ENCODE measurements around the gene PCDHA12. TPM values are rescaled to one million over a fixed set of nuclear protein-coding genes. Genes with fewer than 3 reads are reported as not detected.

The PCDHA12 gene
- total RNA-seq, 1 experiment from 2014 or later: not detected

Other genes starting within 250 kb of the PCDHA12 start
- gene CD14, start 242.1 kb upstream of the PCDHA12 start, total RNA-seq (2021; ENCODE audit: unreplicated experiment): 0.42 TPM
- gene TMCO6, start 235.9 kb upstream of the PCDHA12 start, total RNA-seq (2021; ENCODE audit: unreplicated experiment): 28.0 TPM
- gene NDUFA2, start 227.7 kb upstream of the PCDHA12 start, total RNA-seq (2021; ENCODE audit: unreplicated experiment): 68.3 TPM
- 96.6 TPM for gene IK, start 227.5 kb upstream of the PCDHA12 start, total RNA-seq (2021; ENCODE audit: unreplicated experiment)
- gene WDR55, start 210.4 kb upstream of the PCDHA12 start, total RNA-seq (2021; ENCODE audit: unreplicated experiment): 37.2 TPM
- gene DND1, start 201.7 kb upstream of the PCDHA12 start, total RNA-seq (2021; ENCODE audit: unreplicated experiment): 2.3 TPM
- 91.1 TPM for gene HARS1, start 183.9 kb upstream of the PCDHA12 start, total RNA-seq (2021; ENCODE audit: unreplicated experiment)
- 38.8 TPM for gene HARS2, start 183.9 kb upstream of the PCDHA12 start, total RNA-seq (2021; ENCODE audit: unreplicated experiment)
- gene ZMAT2, start 174.9 kb upstream of the PCDHA12 start, total RNA-seq (2021; ENCODE audit: unreplicated experiment): 55.3 TPM
- gene PCDHA1, start 89.2 kb upstream of the PCDHA12 start, total RNA-seq (2021; ENCODE audit: unreplicated experiment): not detected
- gene PCDHA2, start 80.5 kb upstream of the PCDHA12 start, total RNA-seq (2021; ENCODE audit: unreplicated experiment): not detected
- not detected for gene PCDHA3, start 74.3 kb upstream of the PCDHA12 start, total RNA-seq (2021; ENCODE audit: unreplicated experiment)
- gene PCDHA4, start 68.2 kb upstream of the PCDHA12 start, total RNA-seq (2021; ENCODE audit: unreplicated experiment): not detected
- not detected for gene PCDHA5, start 53.7 kb upstream of the PCDHA12 start, total RNA-seq (2021; ENCODE audit: unreplicated experiment)
- gene PCDHA6, start 47.3 kb upstream of the PCDHA12 start, total RNA-seq (2021; ENCODE audit: unreplicated experiment): not detected
- not detected for gene PCDHA7, start 41.0 kb upstream of the PCDHA12 start, total RNA-seq (2021; ENCODE audit: unreplicated experiment)
- gene PCDHA8, start 34.1 kb upstream of the PCDHA12 start, total RNA-seq (2021; ENCODE audit: unreplicated experiment): not detected
- not detected for gene PCDHA9, start 26.9 kb upstream of the PCDHA12 start, total RNA-seq (2021; ENCODE audit: unreplicated experiment)
- 0.05 TPM for gene PCDHA10, start 19.4 kb upstream of the PCDHA12 start, total RNA-seq (2021; ENCODE audit: unreplicated experiment)
- 0.27 TPM for gene PCDHA11, start 6.4 kb upstream of the PCDHA12 start, total RNA-seq (2021; ENCODE audit: unreplicated experiment)
- not detected for gene PCDHA13, start 6.8 kb downstream of the PCDHA12 start, total RNA-seq (2021; ENCODE audit: unreplicated experiment)
- 1.0 TPM for gene PCDHAC1, start 51.0 kb downstream of the PCDHA12 start, total RNA-seq (2021; ENCODE audit: unreplicated experiment)
- gene PCDHAC2, start 91.2 kb downstream of the PCDHA12 start, total RNA-seq (2021; ENCODE audit: unreplicated experiment): 3.2 TPM
- not detected for gene PCDHB1, start 176.1 kb downstream of the PCDHA12 start, total RNA-seq (2021; ENCODE audit: unreplicated experiment)
- not detected for gene PCDHB2, start 219.3 kb downstream of the PCDHA12 start, total RNA-seq (2021; ENCODE audit: unreplicated experiment)
- gene PCDHB3, start 225.2 kb downstream of the PCDHA12 start, total RNA-seq (2021; ENCODE audit: unreplicated experiment): 0.10 TPM
- not detected for gene PCDHB4, start 246.5 kb downstream of the PCDHA12 start, total RNA-seq (2021; ENCODE audit: unreplicated experiment)

Measured in HCT116 (cell line).